ENCODE data around the gene DCC. TPM values are rescaled to one million over a fixed set of nuclear protein-coding genes. Genes with fewer than 3 reads are reported as not detected.

DCC gene
- total RNA-seq, 4 donors from 2014 or later = 0.16 TPM; not detected in 3

GRCh38 chr18:52701219-52701935 is 361.4 kb downstream of the DCC start:
- no peak overlapping the region for H3K27ac ChIP-seq
- DNase-seq (ENCODE audit: low spot score in 2 of 2) = no peak
- WGBS = 71% methylated on average over 5 of the region's 5 CpGs
- no peaks in the 10 kb centered on the region for H3K27me3 ChIP-seq
- H3K4me3 ChIP-seq = no peak overlapping the region
- TF ChIP-seq EP300 (IDR thresholded peaks at IDR 0.05) (no peak), POLR2A (IDR thresholded peaks at IDR 0.05) (no peak)
- no peaks in the 10 kb centered on the region for H3K4me1 ChIP-seq
- H3K36me3 ChIP-seq = no peaks in the 10 kb centered on the region
- no peaks in the 10 kb centered on the region for H3K9me3 ChIP-seq

DNA sequence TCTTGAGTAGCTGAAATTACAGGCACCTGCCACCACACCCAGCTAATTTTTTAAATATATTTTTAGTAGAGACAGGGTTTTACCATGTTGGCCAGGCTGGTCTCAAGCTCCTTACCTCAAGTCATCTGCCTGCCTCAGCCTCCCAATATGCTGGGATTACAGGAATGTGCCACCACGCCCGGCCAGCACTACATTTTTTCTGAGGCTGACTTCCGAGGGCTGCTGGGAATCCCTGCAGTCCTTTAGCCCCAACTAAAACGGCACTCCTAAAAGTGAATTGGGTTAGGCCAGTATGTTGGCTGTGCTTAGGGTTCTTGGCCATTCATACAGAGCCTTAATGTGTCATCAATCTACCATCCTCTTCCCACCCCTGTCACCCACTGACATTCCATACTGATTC is 375.4 kb downstream of the DCC start:
- WGBS = 63% methylated on average over 4 of the region's 4 CpGs
- Histone ChIP-seq H3K27me3 (no peaks in the 10 kb centered on the region), H3K36me3 (no peaks in the 10 kb centered on the region), H3K27ac (no peak overlapping the region), H3K4me3 (no peak overlapping the region), H3K4me1 (no peaks in the 10 kb centered on the region), H3K9me3 (no peaks in the 10 kb centered on the region)
- TF ChIP-seq, protein P1, sequence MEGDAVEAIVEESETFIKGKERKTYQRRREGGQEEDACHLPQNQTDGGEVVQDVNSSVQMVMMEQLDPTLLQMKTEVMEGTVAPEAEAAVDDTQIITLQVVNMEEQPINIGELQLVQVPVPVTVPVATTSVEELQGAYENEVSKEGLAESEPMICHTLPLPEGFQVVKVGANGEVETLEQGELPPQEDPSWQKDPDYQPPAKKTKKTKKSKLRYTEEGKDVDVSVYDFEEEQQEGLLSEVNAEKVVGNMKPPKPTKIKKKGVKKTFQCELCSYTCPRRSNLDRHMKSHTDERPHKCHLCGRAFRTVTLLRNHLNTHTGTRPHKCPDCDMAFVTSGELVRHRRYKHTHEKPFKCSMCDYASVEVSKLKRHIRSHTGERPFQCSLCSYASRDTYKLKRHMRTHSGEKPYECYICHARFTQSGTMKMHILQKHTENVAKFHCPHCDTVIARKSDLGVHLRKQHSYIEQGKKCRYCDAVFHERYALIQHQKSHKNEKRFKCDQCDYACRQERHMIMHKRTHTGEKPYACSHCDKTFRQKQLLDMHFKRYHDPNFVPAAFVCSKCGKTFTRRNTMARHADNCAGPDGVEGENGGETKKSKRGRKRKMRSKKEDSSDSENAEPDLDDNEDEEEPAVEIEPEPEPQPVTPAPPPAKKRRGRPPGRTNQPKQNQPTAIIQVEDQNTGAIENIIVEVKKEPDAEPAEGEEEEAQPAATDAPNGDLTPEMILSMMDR (IDR thresholded peaks at IDR 0.05) = no peak
- TF ChIP-seq EP300 (IDR thresholded peaks at IDR 0.05) (no peak), POLR2AphosphoS5 (IDR thresholded peaks at IDR 0.05) (no peak), POLR2A (IDR thresholded peaks at IDR 0.05) (no peak)
- no peak for DNase-seq (ENCODE audit: low spot score in 2 of 2)

DNA sequence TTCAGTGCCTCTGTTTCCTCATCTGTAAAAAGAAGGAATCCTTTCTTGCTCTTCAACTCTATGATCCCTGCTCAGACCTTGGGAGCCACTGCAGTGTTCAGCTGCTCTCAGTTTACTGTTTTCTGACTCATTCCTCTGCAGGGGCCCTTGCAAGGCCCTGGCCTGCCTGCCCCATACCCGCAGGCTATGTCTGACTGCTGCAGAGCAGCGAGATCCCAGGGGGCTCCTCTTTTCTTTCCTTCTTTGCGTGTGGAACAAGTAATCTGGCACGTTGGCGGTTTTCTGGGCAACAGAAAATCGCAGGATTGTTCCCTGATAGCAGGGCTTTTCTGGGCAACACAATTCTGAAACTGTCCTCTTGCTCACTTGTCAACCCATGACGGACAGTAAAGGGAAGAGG is 376.0 kb downstream of the DCC start:
- no peak for TF ChIP-seq POLR2AphosphoS5 (IDR thresholded peaks at IDR 0.05)
- no peak for TF ChIP-seq EP300 (IDR thresholded peaks at IDR 0.05)
- TF ChIP-seq, protein P1 (IDR thresholded peaks at IDR 0.05) = no peak
- TF ChIP-seq POLR2A (IDR thresholded peaks at IDR 0.05) = no peak
- Histone ChIP-seq H3K27ac (no peak overlapping the region), H3K27me3 (no peaks in the 10 kb centered on the region), H3K4me1 (no peaks in the 10 kb centered on the region), H3K36me3 (no peaks in the 10 kb centered on the region), H3K4me3 (no peak overlapping the region), H3K9me3 (no peaks in the 10 kb centered on the region)
- 78% methylated on average over 7 of the region's 7 CpGs for WGBS
- DNase-seq (ENCODE audit: low spot score in 2 of 2) = no peak

DNA sequence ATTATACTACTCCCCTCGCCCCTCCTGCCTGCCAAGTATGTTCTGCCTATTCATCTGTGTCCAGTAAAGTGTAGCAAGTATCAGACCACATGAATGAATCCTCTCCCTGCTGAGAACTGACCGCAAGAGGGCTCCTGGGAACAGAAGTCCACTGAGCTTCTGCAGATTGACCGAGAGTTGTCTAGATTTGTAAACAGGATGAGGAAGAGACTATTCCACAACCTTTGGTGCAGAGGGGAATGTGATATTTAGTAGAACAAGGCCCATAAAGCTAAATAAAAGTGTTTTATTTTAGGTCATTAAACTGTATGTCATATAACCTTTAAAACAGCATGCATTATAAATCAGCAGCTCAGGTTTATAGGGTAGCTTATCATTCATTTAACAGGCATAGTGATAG is 377.0 kb downstream of the DCC start:
- DNase-seq (ENCODE audit: low spot score in 2 of 2) = no peak
- Histone ChIP-seq H3K4me3 (no peak overlapping the region), H3K9me3 (no peaks in the 10 kb centered on the region), H3K27me3 (no peaks in the 10 kb centered on the region), H3K36me3 (no peaks in the 10 kb centered on the region), H3K27ac (no peak overlapping the region), H3K4me1 (no peaks in the 10 kb centered on the region)
- 53% methylated on average over 3 of the region's 3 CpGs for WGBS
- TF ChIP-seq POLR2AphosphoS5 (IDR thresholded peaks at IDR 0.05) (no peak), EP300 (IDR thresholded peaks at IDR 0.05) (no peak), POLR2A (IDR thresholded peaks at IDR 0.05) (no peak)
- TF ChIP-seq, protein P1 (IDR thresholded peaks at IDR 0.05) = no peak

DNA sequence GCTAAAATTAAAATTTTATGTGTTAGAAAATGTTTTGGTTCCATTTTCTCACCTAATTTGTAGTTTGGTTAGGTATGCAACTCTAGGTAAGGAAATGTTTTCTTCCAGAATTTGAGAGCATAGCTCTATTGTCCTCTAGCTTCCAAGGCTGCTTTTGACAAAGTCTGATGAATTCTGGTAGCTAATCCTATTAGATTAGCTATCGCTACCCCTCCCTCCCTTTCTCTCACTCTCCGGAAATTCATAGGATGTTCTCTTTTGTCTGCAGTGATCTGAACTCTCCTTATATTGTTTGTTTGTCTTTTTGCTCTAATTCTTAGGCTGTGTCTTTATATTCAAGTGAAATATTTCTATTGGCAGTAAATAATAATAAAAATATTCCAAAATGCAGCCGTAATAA is 382.9 kb downstream of the DCC start:
- H3K4me1 ChIP-seq = no peaks in the 10 kb centered on the region
- H3K4me3 ChIP-seq = no peak overlapping the region
- H3K9me3 ChIP-seq = no peaks in the 10 kb centered on the region
- DNase-seq (ENCODE audit: low spot score in 2 of 2) = no peak
- no peak for TF ChIP-seq POLR2AphosphoS5 (IDR thresholded peaks at IDR 0.05)
- no peak for TF ChIP-seq EP300 (IDR thresholded peaks at IDR 0.05)
- TF ChIP-seq, protein P1 (IDR thresholded peaks at IDR 0.05) = no peak
- WGBS = 88% methylated on average over 3 of the region's 3 CpGs
- H3K36me3 ChIP-seq = no peaks in the 10 kb centered on the region
- H3K27me3 ChIP-seq = no peaks in the 10 kb centered on the region
- no peak overlapping the region for H3K27ac ChIP-seq

DNA sequence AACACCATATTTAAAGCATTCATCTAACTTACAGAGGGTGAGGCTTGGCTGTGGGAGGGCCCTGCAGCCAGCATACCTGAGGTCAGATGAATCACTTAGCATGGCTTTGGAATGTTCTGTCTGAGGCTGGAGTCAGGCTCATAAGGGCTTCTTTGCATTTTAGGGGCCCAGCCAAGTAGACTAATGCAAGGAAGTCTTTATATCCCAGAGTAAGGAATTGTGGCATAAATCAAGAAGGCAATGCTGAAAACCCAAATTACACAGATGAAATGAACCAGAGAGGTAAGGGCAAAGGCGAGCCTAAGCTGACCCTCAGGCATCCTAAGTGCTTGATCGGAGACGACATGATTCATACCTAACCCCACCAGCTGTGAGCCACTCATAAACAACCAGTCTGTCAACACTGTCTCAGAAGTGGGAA is 383.6 kb downstream of the DCC start:
- no peaks in the 10 kb centered on the region for H3K36me3 ChIP-seq
- no peaks in the 10 kb centered on the region for H3K27me3 ChIP-seq
- no peak overlapping the region for H3K27ac ChIP-seq
- H3K9me3 ChIP-seq = no peaks in the 10 kb centered on the region
- 32% methylated on average over 3 of the region's 3 CpGs for WGBS
- TF ChIP-seq EP300 (IDR thresholded peaks at IDR 0.05) = no peak
- TF ChIP-seq, protein P1 (IDR thresholded peaks at IDR 0.05) = no peak
- no peak for TF ChIP-seq POLR2AphosphoS5 (IDR thresholded peaks at IDR 0.05)
- no peak for TF ChIP-seq POLR2A (IDR thresholded peaks at IDR 0.05)
- H3K4me3 ChIP-seq = no peak overlapping the region
- no peaks in the 10 kb centered on the region for H3K4me1 ChIP-seq
- no peak for DNase-seq (ENCODE audit: low spot score in 2 of 2)
